IMR-90 (cell line): ENCODE data around the gene CDK8.

Experiments used
- CTCF ChIP-seq: conservative IDR thresholded peaks from 2 replicates; pipeline ENCODE4 v1.5.1; 2012; ENCODE audit warnings: mild to moderate bottlenecking, low read depth, low read length, improper control_type of control experiment
- FOS ChIP-seq: fragments of 150-350 bp; IDR thresholded peaks from 2 replicates; pipeline ENCODE4 v1.6.1; 2016; ENCODE audit warnings: low read depth, low read length

GRCh38 chr13:26299168-26299750 is 45.3 kb downstream of the CDK8 start:
- no peak for TF ChIP-seq CTCF
- no peak for TF ChIP-seq FOS
